Amniotic epithelial cell (primary cell): Measurements from ENCODE around the gene CDC123.
A peak's percentile ranks its signal among the peaks of the same experiment; 100 is the strongest.
"Not testable (repeated sequence)": the region's sequence is repeated elsewhere in the genome, so short reads cannot be mapped to it uniquely, and the experiment has no call there.

Experiments used
- DNase-seq: peaks from one replicate; pipeline ENCODE4 v3.0.0-alpha.2; 2010; ENCODE audit warnings: low read depth

Gene CDC123, protein sequence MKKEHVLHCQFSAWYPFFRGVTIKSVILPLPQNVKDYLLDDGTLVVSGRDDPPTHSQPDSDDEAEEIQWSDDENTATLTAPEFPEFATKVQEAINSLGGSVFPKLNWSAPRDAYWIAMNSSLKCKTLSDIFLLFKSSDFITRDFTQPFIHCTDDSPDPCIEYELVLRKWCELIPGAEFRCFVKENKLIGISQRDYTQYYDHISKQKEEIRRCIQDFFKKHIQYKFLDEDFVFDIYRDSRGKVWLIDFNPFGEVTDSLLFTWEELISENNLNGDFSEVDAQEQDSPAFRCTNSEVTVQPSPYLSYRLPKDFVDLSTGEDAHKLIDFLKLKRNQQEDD

DNA sequence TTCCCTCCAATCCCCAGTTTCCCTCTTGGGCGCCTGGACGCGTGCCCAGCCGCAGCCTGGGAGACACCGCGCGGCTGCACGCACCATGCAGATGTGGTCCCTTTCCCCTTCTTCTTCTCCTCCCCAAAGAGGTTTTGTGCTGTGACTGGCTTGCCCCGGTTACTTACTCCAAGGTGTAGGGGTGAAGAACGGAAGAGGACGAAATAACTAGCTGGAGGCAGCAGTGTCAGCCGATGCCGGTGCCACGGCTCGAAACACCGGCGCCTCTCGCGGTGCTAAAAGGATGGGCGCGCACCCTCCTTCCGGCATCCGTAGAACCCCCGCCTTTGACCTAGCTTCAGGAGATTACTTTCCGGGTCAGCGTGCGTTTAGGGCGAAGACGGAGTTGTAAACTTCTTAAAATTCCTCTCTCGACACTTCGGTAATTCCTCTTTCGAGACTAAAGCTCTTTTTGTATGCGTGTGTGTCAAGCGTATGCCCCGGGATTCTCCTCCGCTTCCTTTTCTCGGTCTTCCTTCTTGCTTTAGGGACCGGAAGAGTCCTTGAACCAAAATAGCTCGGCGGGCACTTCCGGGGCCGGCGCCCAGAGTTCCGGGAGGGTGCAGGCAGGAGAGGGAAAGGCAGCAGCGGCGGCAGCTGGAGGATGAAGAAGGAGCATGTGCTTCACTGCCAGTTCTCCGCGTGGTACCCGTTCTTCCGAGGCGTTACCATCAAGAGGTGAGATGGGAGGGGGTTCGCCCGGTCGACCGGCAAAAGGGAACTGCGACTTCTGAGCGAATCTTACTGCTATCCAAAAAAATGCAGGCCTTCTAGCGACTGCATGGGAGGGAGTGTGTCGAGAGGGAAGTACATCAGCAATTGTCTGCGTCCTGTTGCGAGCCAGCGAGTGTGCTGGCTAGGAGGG lies at the start of gene CDC123, which contains the start of gene NUDT5:
Gene CDC123, plus strand, starts transcription at position 586 of the 904 bp plus-strand sequence. Its CDS starts 58 bp downstream, at position 644.
Gene NUDT5, minus strand, starts transcription at position 289 of the 904 bp plus-strand sequence. CDS start 9,600 bp downstream, outside the sequence.
- DNase-seq, result peak; percentile 90

DNA sequence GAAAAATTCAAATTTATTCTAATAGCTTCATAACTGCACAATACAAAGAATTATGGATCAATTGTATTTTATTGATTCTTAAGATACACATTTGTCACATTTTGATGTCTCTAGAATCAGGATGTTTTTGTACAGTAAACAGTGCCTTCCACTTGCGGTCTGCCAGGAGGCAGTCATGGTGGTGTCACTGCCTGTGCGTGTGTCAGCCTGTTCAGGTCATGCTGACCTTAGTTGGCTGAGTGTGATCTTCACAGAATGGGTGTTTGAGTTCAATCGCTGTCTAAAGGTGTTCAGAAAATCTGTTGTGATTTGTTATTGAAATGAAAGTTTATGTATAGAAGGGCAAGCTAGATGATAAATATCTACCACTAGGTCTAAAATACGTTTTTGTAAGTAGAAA lies 45.8 kb upstream of the CDC123 start:
- DNase-seq, result no peak

DNA sequence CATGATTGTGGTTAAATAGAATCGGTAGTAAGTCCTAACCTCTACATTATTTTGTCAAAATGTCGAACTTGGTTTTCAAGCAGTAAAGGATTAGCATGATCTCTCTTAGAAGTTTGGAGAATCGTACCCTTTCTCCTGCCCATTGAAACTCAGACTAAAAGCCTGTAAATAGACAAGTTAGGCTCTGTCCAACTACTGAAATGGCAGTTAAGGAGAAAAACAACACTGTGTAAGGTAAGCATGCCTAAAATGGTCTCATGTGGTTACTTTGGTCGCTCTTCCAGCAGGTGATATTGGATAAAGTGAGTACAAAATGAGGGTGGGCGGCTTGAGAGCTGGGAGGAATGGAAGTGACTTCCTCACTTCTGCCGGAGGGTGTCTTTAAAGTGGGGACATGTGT lies 41.5 kb upstream of the CDC123 start:
- DNase-seq, result no peak

DNA sequence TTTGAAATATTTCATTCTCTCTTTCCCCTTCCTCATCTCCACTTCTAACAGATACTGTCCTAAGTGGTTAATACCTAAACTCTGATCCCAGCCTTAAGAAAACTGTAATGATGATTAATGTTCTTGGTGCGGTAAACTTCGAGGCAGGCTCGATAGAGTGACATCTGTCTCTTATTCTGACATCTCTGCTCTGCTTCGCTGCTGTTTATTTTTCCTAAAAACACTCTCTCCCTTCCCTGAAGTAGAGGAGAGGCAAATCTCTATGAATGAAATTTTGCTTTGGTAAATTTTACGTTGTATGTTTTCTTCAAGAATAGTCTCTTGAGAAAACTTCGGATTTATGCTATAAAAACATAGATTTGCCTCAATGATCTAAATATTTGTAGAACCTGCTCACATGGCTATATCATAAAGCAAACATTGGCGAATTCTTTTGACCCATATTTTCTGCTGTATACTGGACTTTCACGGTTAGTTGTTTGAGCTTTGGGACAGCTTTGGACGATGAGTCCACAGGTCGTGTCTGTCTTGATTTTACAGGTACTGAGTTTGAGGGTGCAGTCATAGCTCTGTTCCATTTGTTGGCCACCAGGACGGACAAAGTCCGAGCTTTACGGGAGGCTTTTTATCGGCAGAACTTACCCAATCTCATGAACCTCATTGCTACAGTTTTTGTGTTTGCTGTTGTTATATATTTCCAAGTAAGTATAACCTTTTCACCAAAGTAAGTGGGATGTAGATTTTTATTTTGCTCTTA lies 39.4 kb upstream of the CDC123 start:
- no peak for DNase-seq

DNA sequence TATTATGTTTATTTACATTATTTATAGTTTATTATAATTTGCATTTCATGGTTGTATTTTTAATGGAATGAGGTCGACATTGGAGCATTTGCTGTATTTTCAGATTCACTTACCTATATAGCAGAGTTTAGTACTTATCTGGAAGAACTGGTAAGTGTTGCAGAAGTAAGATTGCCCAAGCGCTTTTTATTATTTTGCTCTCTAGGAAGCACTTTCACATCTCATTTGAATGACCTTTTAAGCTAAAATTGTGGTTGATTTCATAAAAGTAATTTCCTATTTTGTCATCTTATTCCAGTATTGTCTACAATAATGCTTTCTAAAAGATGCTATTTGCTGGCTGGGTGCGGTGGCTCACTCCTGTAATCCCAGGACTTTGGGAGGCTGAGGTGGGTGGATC lies 37.9 kb upstream of the CDC123 start:
- no peak for DNase-seq

DNA sequence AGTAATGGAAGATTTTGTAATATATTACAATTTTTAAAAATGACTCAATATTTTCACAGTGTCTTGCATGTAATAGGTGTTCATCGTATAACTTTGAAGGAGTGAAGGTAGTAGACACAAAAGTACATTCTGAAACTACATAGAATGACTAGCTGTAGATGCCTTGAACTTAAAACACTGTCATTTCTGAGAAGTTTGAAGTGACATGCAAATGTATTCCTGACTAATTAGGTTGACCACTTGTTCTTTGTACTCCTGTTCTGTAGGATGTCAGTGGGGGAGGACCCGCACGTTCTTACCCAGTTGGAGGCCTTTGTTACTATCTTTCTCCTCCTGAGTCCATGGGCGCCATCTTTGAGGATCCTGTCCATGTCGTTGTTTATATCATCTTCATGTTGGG lies 35.3 kb upstream of the CDC123 start:
- DNase-seq, result no peak

DNA sequence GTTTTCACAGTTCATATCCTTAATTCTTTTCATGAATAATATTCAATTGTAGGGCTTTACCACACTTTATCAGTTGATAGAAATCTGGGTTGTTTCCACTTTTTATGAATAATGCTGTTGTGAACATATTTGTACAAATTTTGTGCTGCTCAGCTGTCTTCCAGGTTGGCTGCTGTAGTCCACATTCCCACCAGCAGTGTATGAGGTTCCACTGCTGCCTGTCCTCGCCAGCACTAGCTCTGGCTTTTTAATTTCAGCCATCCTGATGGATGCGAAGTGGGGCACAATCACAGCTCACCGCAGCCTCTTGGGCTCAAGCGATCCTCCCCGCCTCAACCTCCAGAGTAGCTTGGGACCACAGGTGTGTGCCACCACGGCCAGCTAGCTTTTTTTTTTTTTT lies 33.1 kb upstream of the CDC123 start:
- no peak for DNase-seq

DNA sequence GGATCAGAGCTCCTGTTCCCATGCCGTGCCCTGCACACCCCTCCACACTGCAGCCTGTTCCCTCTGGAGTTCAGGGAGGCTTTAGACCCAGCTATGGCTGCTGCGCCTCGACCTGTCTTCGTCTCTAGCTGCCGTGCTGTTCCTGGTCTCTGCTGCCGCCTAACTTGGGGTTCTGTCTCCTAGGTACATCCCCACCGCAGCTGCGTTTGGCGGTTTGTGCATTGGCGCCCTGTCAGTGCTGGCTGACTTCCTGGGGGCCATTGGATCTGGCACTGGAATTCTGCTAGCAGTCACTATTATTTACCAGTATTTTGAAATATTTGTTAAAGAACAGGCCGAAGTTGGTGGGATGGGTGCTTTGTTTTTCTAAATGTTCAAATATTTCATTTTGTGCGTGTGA lies 31.9 kb upstream of the CDC123 start:
- DNase-seq, result no peak

DNA sequence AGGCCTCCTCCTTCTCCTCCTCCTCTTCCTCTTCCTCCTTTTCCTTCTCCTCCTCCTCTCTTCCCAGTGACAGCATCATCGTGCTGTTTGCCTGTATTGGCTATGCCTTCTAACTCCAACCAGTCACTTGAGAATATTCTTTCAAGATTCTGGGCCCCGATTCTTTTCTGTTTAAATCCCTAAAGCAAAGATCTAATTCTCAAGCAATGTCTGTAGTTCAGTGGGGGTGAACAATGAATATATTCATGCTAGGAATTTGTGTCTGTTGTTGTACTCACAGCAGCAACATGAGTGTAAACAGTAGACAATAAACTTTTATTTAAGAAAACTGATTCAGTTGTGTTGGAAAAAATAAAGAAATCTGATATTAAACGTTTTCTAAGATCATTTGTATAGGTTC lies 31.0 kb upstream of the CDC123 start:
- no peak for DNase-seq

DNA sequence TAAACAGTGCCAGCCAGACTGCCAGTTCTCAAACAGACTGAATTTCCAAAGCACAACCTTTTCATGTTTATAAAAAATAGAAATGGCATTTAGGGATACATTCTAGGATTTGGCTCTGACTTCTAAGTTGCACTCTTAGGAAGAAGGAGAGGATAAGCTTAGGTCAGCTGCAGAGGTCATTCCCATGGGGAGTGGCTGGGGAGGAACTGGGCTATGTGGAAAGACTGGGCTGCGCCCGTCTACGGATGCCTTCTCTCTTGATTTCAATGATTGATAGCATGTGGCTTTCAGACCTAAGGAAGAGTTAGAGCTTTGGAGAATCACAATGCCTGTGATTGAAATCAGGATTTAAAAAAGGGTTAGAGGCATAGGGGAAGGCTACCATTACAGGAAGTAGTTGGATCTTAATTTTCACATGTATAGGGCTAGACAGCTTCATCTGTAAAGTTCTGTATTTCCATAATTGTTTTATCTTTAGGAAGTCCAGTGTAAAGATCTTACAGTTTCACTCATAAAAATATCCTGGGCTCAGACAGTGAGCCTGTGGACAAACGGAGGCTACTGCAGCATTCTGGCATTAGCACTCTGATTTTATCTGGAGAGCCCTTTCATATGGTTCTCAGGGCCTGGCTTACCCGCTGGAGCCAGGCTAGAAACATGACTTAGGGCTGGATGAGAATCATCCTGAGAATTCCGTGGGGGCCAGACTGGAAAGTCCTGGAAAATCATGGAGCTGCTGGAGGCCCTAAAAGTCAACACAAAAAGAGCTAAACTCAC lies 29.8 kb upstream of the CDC123 start:
- peak; percentile 24 for DNase-seq

DNA sequence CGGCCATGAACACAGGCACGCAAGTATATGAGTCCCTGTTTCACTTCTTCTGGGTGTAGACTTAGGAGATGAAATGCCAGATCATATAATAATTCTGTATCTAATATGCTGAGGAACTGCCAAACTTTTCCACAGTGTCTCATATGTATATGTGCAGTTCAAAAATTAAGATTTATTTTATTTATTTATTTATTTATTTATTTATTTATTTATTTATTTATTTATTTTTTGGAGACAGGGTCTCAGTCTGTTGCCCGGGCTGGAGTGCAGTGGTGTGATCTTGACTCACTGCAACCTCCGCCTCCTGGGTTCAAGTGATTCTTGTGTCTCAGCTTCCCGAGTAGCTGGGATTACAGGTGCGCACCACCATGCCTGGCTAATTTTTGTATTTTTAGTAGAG lies 24.5 kb upstream of the CDC123 start:
- DNase-seq, result not testable (repeated sequence)

DNA sequence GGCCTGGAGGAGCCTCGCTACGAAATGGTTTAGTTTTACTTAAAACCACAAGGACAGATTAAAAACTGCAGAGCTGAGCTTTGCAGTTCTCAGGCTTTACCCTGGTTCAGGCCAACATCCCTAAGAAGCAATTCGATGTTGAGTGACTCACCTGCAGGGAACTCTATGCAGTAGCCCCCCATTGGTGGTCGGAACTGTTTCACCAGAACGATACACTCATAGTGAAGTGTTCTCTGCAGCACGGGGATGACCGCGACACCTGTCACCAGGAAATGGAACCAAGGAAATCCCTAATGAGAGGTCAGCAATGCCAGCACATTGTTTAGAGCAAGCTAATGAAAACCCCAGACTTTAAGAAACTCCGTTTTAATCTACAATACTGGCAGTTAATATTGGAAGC lies 18.3 kb upstream of the CDC123 start:
- no peak for DNase-seq

DNA sequence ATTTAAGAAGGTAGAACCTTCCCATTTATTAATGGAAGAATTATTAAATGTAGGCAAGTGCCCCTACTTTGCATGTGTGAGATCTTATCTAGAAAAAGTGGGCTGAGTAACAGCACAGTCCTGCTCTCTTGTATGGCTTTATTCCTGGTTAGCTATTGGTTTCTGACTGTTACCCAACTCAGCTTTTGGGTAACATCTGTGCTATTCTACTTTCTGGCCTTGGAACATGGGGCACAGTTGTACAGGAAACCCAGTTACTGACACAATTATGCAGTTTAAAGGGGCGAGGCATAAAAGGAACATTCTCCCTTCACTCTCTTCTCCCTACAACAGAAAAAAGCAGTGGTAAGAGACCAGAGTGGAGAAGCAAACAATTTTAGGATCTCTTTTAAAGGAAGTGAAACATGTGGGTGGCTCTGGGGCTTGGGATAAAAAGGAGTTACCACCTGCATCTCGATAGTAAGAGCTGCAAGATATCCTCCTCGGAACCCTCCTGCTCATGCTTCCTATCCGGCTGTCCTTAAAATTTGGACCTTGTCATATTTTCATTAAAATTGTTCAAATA lies 16.3 kb upstream of the CDC123 start:
- no peak for DNase-seq

DNA sequence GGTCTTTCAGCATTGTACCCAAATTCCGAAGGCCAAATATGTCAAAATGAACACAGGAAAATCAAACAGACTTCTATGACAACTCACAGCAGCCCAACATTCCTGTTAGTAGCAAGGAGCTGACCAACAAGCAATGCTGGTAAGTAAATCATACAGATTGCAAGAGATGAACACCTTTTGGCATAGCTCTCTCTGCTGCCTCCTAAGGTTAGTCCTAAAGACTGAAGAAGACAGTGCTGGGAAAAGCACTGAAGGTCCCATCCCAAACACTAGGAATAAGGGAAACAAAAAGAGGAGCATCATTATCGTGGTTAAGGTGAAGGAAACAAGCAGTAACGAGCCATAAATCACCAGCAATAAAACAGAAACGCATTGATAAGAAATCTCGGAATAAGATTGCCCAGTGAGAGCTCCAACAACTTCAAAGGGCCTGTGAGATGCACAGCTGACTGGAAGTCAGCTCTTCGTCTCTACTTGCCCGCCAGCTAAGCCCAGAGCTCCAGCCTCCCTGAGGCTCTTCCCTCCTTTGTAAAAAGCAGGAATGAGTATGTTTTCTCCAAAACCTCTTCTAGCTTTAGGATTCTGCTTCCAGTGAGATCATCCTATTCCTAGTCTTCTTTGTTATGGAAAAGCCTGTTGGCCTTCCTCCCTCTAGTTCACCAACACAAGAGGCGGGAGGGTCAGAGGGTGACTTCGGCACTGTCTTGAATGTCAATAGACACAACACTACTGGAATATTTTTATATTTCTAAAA lies 15.6 kb upstream of the CDC123 start:
- peak; percentile 38 for DNase-seq

DNA sequence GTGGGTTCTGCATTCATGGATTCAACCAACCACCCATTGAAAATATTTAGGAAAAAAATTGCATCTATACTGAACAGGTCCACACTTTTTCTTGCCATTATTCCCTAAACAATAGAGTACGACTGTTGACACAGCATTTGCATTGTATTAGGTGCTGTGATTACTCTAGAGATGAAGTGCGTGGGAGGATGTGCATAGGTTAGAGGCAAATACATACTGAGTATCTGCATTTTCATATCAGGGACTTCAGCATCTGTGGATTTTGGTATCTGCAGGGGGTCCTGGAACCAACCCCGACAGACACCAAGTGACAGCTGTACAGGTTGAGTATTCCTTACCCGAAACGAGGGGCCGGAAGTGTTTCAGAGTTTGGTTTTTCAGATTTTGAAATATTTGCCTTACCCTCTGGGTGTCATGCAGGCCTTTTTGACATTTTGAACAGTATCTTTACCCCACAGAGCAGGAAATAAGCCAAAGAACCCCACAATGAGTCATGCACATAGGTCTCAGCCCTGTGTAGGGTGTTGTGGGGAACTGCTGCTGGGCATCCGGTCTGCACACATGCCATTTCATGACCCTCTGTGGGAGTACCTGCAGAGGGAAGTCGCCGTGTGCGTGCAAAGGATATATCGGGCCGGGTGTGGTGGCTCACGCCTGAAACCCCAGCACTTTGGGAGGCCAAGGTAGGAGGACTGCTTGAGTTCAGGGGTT lies 14.8 kb upstream of the CDC123 start:
- no peak for DNase-seq

DNA sequence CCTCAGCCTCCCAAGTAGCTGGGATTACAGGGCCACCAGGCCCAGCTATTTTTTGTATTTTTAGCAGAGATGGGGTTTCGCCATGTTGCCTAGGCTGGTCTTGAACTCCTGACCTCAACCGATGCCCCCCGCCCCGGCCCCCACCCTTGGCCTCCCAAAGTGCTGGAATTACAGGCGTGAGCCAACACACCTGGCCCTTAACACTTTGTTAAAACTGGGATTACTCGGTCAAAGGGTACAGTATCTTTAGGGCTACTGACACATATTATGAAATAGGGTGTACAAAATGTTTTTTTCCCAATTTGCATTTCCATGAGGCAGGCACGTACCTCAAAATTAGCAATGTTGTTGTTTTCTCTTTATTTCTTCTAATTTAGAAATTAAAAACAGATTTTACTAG lies 11.8 kb upstream of the CDC123 start:
- no peak for DNase-seq

DNA sequence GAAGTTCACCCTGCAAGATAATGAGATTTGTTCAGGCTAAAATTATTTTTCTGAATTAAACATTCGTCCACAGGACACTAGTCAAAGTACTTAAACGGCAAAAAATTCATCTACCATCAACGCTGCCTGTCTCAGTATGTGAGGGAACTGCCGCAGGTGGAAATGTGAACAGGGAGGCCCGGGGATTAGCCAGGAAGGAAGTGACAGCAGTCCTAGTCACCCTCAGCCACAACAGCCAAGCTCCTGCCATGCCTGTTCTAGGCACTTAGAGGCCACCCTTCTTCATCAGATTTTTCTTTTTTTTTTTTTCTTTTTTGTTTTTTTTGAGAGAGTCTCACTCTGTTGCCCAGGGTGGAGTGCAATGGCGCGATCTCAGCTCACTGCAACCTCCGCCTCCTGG lies 9.7 kb upstream of the CDC123 start:
- no peak for DNase-seq

DNA sequence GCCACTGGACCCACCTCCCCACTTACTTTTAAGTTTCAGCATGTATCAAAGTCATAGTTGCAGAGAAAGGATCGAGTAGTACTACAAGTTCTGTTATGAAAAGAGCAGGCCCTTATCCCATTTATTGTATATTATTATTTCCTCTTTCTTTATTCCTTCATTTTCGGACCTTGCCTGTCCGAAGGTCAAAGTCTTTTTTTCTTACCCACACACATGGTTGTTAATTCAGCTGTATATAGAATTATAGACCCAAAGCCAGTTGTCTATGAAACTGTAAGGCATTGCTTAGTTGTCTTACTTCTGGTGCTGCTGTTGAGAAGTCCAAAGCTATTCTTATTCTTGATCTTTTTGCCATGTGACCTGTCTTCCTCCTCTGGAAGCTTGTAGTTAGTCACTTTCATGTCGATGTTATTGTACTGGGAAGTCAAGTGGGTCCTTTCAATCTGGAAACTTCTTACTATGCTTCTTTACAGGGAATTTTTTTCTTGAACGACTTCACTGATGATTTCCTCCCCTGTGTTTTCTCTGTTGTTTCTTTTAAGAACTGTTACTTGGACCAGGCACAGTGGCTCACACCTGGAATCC lies 8.6 kb upstream of the CDC123 start:
- DNase-seq, result no peak

DNA sequence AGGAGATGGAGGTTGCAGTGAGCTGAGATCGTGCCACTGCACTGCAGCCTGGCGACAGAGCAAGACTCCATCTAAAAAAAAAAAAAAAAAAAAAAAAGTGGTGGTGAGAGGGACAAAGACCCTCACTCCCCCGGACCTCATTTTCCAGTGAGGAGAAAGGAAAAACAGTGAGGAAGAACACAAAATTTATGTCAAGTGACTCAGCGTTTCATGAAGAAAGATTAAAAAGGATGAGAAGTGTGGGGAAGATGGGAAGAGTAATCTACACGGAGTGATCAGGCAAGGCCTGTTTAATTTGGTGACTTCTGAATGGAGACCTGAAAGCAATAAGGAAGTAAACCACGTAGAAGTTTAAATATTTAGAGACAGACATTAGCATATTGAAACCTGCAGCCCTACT lies 7.3 kb upstream of the CDC123 start:
- no peak for DNase-seq

DNA sequence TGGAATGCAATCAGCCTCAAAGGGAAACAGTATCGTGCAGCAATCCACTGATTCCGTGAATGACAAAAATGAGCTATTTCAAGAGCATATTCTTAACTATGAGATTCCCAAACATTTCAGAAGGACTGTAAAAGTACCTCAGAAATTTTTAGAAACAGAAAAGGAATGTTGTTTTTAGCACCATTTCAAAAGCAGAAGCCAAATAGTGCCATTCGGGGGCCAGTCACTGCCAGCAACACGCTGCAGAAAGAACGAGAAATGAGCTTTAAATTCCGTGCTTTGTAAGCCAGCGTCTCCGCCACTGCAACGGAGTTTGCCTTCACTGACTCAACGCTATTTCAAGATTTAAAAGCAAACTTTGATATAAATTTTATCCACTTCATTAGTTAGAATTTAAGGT lies 6.6 kb upstream of the CDC123 start:
- DNase-seq, result no peak
